Vagina (tissue), 2 donors: ENCODE measurements around the gene ZNF276.

ENCODE experiments used
- POLR2A ChIP-seq, 2 donors: fragments of 450-650 bp; IDR thresholded peaks; one replicate each; pipeline ENCODE4 v1.6.1; 2017; ENCODE audit warnings: antibody characterized with exemption in 2 of 2, mild to moderate bottlenecking in 2 of 2, moderate library complexity in 2 of 2
- POLR2AphosphoS5 ChIP-seq, 2 donors: sonication (generic); formaldehyde crosslinking; IDR thresholded peaks; one replicate each; pipeline ENCODE4 v1.9.0; 2017; ENCODE audit warnings: antibody characterized with exemption in 2 of 2, mild to moderate bottlenecking in 2 of 2, low read depth in 1 of 2; ENCODE audit not compliant: insufficient read depth in 1 of 2
- TF ChIP-seq, protein P1 (sequence below), 3 experiments: fragments of 450-650 bp in 2 of 3; fragments of 200-600 bp in 1 of 3; sonication (generic) in 1 of 3; IDR thresholded peaks; one replicate each; pipeline ENCODE4 v1.5.1; 2017 to 2019; ENCODE audit warnings: antibody characterized with exemption in 3 of 3, mild to moderate bottlenecking in 2 of 3, moderate library complexity in 2 of 3

DNA sequence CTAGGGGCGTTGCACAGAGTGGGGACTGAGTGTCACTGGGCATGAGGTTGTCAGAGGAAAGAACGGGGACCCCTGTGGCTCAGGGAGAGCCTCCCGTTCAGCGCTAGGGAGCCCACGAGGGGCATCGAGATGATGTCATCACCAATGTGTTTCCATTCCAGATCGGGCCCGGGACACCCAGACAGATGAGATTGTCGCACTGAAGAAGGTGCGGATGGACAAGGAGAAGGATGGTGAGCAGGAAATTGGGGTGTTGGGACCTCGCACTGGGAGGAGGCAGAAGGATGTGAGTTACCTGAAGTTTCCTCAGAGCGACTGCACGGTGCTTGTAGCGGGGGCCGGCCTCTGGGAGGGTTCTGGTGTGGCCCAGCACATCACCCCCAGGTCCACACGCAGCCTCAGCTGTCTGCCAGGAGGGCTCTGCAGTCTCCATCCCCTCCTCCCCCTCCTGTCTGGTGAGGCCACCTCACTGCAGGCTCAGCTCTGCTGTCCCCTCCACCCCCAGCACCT is 30.9 kb upstream of the ZNF276 start:
- TF ChIP-seq, protein P1, sequence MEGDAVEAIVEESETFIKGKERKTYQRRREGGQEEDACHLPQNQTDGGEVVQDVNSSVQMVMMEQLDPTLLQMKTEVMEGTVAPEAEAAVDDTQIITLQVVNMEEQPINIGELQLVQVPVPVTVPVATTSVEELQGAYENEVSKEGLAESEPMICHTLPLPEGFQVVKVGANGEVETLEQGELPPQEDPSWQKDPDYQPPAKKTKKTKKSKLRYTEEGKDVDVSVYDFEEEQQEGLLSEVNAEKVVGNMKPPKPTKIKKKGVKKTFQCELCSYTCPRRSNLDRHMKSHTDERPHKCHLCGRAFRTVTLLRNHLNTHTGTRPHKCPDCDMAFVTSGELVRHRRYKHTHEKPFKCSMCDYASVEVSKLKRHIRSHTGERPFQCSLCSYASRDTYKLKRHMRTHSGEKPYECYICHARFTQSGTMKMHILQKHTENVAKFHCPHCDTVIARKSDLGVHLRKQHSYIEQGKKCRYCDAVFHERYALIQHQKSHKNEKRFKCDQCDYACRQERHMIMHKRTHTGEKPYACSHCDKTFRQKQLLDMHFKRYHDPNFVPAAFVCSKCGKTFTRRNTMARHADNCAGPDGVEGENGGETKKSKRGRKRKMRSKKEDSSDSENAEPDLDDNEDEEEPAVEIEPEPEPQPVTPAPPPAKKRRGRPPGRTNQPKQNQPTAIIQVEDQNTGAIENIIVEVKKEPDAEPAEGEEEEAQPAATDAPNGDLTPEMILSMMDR (IDR thresholded peaks at IDR 0.05) = no peak
- TF ChIP-seq POLR2A (IDR thresholded peaks at IDR 0.05) (no peak), POLR2AphosphoS5 (IDR thresholded peaks at IDR 0.05; ENCODE audit: insufficient read depth in 1 of 2, low read depth in 1 of 2) (no peak)
